PC-3 (cell line): Measurements from ENCODE around the gene ZBTB7C. TPM values are rescaled to one million over a fixed set of nuclear protein-coding genes. Genes with fewer than 3 reads are reported as not detected.

Experiments
- ATAC-seq: fragments of 200-7000 bp; cut with Tn5 transposase; 2 replicates; pipeline ENCODE4 v1.9.1; 2020; ENCODE audit warnings: mild to moderate bottlenecking, moderate library complexity
- BruUV-seq: library from RNA; stranded (reverse); fragments of 400-500 nt; replicated peaks from 2 replicates; lab custom pipeline; 2021; lab: Mats Ljungman, UMichigan
- CTCF ChIA-PET: fragments of 300-600 bp; sonication (Branson Sonifier 250); formaldehyde crosslinking; loops from one replicate; lab custom pipeline; 2022; ENCODE audit warnings: antibody characterized with exemption; lab: Charles Lee
- POLR2A ChIA-PET: fragments of 300-600 bp; sonication (Branson Sonifier 250); formaldehyde crosslinking; loops from one replicate; lab custom pipeline; 2022; ENCODE audit warnings: antibody characterized with exemption; ENCODE audit not compliant: unreplicated experiment; lab: Charles Lee
- DNase-seq: peaks from one replicate; pipeline ENCODE4 v3.0.0-alpha.2; 2015
- H2AFZ ChIP-seq: fragments of 300-600 bp; sonication (generic); 2 replicates; pipeline ENCODE4 v1.6.0; 2016; ENCODE audit warnings: antibody characterized with exemption, low read length
- H3F3A ChIP-seq: fragments of 300-600 bp; sonication (generic); one replicate; pipeline ENCODE4 v1.6.0; 2017; ENCODE audit warnings: antibody characterized with exemption, low read length, control low read depth, mild to moderate bottlenecking; ENCODE audit not compliant: unreplicated experiment
- H3K27ac ChIP-seq: fragments of 300-600 bp; sonication (generic); 2 replicates; pipeline ENCODE4 v1.5.1; 2016; ENCODE audit warnings: mild to moderate bottlenecking, low read length
- H3K27me3 ChIP-seq: fragments of 300-600 bp; sonication (generic); 2 replicates; pipeline ENCODE4 v1.6.1; 2016; ENCODE audit warnings: low read length, mixed read lengths
- H3K36me3 ChIP-seq: fragments of 300-600 bp; sonication (generic); 2 replicates; pipeline ENCODE4 v1.6.1; 2016; ENCODE audit warnings: low read depth, mixed run types, low read length, mixed read lengths
- H3K4me1 ChIP-seq: fragments of 300-600 bp; sonication (generic); 2 replicates; pipeline ENCODE4 v1.5.1; 2016; ENCODE audit warnings: low read length; ENCODE audit not compliant: insufficient read depth
- H3K4me2 ChIP-seq: fragments of 300-600 bp; sonication (generic); 2 replicates; pipeline ENCODE4 v1.6.0; 2016; ENCODE audit warnings: low read length
- H3K4me3 ChIP-seq: fragments of 300-600 bp; sonication (generic); 2 replicates; pipeline ENCODE4 v1.5.1; 2016; ENCODE audit warnings: mild to moderate bottlenecking, low read length, mixed read lengths
- H3K79me2 ChIP-seq: fragments of 300-600 bp; sonication (generic); 2 replicates; pipeline ENCODE4 v1.6.1; 2017; ENCODE audit warnings: low read length, mixed read lengths
- H3K9ac ChIP-seq: fragments of 300-600 bp; sonication (generic); 2 replicates; pipeline ENCODE4 v1.6.0; 2016; ENCODE audit warnings: mild to moderate bottlenecking, low read length
- H3K9me2 ChIP-seq: fragments of 300-600 bp; sonication (generic); replicated peaks from 2 replicates; pipeline ENCODE4 v1.6.1; 2016; ENCODE audit warnings: mixed run types, low read length, mixed read lengths
- H3K9me3 ChIP-seq: fragments of 300-600 bp; sonication (generic); 2 replicates; pipeline ENCODE4 v1.6.1; 2016; ENCODE audit warnings: low read length, mixed read lengths
- H4K20me1 ChIP-seq: fragments of 300-600 bp; sonication (generic); 2 replicates; pipeline ENCODE4 v1.6.1; 2016; ENCODE audit warnings: low read length, mixed read lengths
- EZH2 ChIP-seq: fragments of 300-600 bp; sonication (generic); IDR thresholded peaks from one replicate; pipeline ENCODE4 v1.6.1; 2017; ENCODE audit warnings: antibody characterized with exemption, mild to moderate bottlenecking, low read length; ENCODE audit not compliant: unreplicated experiment
- EZH2phosphoT487 ChIP-seq: fragments of 300-600 bp; sonication (generic); IDR thresholded peaks from 2 replicates; pipeline ENCODE4 v1.6.1; 2018; ENCODE audit warnings: mild to moderate bottlenecking, antibody characterized with exemption, low read length, borderline replicate concordance
- intact Hi-C: fragments of 100-400 bp; cut with micrococcal nuclease; formaldehyde crosslinking; loops from 2 replicates; pipeline ENCODE4 v1.9.0; 2023
- total RNA-seq: library from RNA; depleted of rRNA; stranded (reverse); fragments of >200 nt; gene quantifications from 2 replicates; pipeline ENCODE4 v1.2.3, GENCODE V29; 2014
- TF ChIP-seq, protein P1 (sequence below): fragments of 300-600 bp; sonication (generic); conservative IDR thresholded peaks from 2 replicates; pipeline ENCODE4 v1.5.1; 2017; ENCODE audit warnings: antibody characterized with exemption, low read depth, mild to moderate bottlenecking, low read length

Gene ZBTB7C
- total RNA-seq, 1 experiment from 2014 or later = 1.3 TPM

- Histone ChIP-seq H3K4me1 (peaks cover 9% of the 10 kb centered on the region; the same call in 1 of the 2 replicates), H3F3A (no peaks in the 10 kb centered on the region), H3K27ac (no peak overlapping the region), H3K79me2 (no peaks in the 10 kb centered on the region), H3K36me3 (no peaks in the 10 kb centered on the region), H4K20me1 (no peaks in the 10 kb centered on the region), H3K27me3 (no peaks in the 10 kb centered on the region), H2AFZ (no peak overlapping the region), H3K9me2 (no peaks in the 10 kb centered on the region), H3K9ac (no peak overlapping the region), H3K4me3 (no peak overlapping the region), H3K4me2 (no peak overlapping the region), H3K9me3 (no peaks in the 10 kb centered on the region)
- ChIA-PET POLR2A (no interaction called here), CTCF (no interaction called here)
- ATAC-seq = no peak
- no TSS peak for BruUV-seq
- TF ChIP-seq, protein P1, sequence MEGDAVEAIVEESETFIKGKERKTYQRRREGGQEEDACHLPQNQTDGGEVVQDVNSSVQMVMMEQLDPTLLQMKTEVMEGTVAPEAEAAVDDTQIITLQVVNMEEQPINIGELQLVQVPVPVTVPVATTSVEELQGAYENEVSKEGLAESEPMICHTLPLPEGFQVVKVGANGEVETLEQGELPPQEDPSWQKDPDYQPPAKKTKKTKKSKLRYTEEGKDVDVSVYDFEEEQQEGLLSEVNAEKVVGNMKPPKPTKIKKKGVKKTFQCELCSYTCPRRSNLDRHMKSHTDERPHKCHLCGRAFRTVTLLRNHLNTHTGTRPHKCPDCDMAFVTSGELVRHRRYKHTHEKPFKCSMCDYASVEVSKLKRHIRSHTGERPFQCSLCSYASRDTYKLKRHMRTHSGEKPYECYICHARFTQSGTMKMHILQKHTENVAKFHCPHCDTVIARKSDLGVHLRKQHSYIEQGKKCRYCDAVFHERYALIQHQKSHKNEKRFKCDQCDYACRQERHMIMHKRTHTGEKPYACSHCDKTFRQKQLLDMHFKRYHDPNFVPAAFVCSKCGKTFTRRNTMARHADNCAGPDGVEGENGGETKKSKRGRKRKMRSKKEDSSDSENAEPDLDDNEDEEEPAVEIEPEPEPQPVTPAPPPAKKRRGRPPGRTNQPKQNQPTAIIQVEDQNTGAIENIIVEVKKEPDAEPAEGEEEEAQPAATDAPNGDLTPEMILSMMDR = no peak
- TF ChIP-seq EZH2phosphoT487 (no peak), EZH2 (no peak)
- DNase-seq = no peak
- intact Hi-C loops = loop anchor here (5.0 to 10.0 kb wide), 2 partner anchors 101 to 193 kb away; no protein-coding TSS in a partner anchor
These were observed 375.2 kb downstream of the ZBTB7C start for GRCh38 chr18:48033790-48034650.

DNA sequence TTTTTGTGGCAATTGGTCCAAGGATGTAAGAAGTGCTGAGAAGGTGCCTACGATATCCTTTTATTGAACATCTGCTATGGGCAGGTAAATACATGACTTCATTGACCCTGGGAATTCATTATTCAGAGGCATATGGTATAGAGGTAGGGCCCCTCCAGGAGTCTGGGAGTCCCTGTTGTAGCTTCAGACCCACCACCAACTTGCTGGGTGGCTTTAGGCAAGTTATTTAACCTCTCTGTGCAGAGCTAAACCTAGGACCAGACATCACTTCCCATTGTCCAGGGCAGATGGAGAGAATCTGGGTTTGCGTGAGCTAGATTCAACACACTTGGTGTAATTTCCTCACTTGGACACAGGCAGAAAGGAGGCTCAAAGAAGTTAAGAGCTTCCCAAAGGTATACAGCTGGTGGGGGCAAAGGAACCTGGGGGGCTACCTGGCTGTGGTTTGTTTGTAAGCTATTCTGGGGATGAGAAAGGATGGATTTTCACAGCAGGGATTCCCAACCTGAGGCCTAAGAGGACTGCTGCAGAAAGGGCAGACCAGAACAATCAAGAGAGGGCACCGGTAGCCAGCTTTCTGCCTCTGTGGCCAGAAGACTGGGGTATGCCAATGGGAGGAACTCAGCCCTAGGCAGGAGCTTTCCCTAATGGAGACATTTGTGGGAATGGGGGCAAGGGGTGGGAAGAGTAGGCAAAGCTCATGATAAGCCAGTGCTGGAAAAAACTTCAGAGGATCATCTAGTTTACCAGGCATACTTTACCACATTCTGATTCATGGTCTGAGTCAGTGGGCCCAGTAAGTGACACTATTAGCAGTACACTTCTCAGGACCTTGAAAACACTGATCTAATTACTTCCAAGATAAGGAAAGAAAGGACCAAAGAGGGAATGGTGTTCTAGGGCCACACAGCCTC is 376.1 kb downstream of the ZBTB7C start:
- Histone ChIP-seq H2AFZ (no peak overlapping the region), H3K4me1 (peaks cover 9% of the 10 kb centered on the region; the same call in 1 of the 2 replicates), H3K9me3 (no peaks in the 10 kb centered on the region), H3K79me2 (no peaks in the 10 kb centered on the region), H3K9me2 (no peaks in the 10 kb centered on the region), H3K27ac (no peak overlapping the region; the same call in 1 of the 2 replicates), H4K20me1 (no peaks in the 10 kb centered on the region), H3K27me3 (no peaks in the 10 kb centered on the region), H3K4me3 (no peak overlapping the region), H3K9ac (no peak overlapping the region), H3K36me3 (no peaks in the 10 kb centered on the region), H3K4me2 (no peak overlapping the region), H3F3A (no peaks in the 10 kb centered on the region)
- DNase-seq (peak; percentile 47), ATAC-seq (peak; percentile 75)
- CTCF ChIA-PET = no interaction called here
- TF ChIP-seq, protein P1 = no peak
- no peak for TF ChIP-seq EZH2phosphoT487
- no peak for TF ChIP-seq EZH2
- POLR2A ChIA-PET = no interaction called here
- intact Hi-C loops = loop anchor here (5.0 to 10.0 kb wide), 2 partner anchors 102 to 194 kb away; no protein-coding TSS in a partner anchor
- no TSS peak for BruUV-seq
